ENCODE data around the gene ITGA2. TPM values are rescaled to one million over a fixed set of nuclear protein-coding genes. Genes with fewer than 3 reads are reported as not detected.

The ITGA2 gene
- total and polyA plus RNA-seq, 4 donors = 2.0 to 14.1 (median 4.6) TPM

DNA sequence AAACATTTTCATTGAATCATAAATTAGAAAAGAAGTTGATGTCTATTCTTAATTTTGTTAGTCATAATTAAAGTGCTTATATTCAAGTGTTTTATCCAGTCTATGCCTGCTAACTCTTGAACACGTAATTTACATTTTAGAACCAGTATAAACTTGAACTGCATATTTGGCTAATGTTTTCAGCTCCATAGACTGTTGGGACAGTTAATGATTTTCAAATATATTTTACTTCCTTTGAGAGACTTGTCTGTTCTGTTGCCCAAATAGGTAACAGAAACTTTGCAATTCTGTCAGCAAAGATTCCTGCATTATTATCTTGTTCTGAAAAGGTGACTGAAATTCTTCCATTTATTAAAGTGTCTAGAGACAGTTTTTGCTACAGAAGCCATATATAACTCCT, 7.8 kb downstream of the ITGA2 start:
- no peak for DNase-seq (ENCODE audit: low read depth in 4 of 6, low spot score in 6 of 6)
- Histone ChIP-seq H3K27ac (ENCODE audit: low read depth, low read length) (peak overlapping the region; percentile 69), H3K4me1 (ENCODE audit: control insufficient read depth, insufficient read depth, low read length) (no peaks in the 10 kb centered on the region), H3K36me3 (ENCODE audit: control insufficient read depth, insufficient read depth, low read length) (no peaks in the 10 kb centered on the region), H3K9me3 (ENCODE audit: control insufficient read depth, insufficient read depth, low read length) (no peaks in the 10 kb centered on the region), H3K27me3 (ENCODE audit: control insufficient read depth, insufficient read depth, low read length) (peaks cover 12% of the 10 kb centered on the region), H3K4me3 (ENCODE audit: low read depth, low read length) (no peak overlapping the region)
- no CpG with 5 or more reads among the region's 1 CpG for WGBS (ENCODE audit: insufficient coverage)

DNA sequence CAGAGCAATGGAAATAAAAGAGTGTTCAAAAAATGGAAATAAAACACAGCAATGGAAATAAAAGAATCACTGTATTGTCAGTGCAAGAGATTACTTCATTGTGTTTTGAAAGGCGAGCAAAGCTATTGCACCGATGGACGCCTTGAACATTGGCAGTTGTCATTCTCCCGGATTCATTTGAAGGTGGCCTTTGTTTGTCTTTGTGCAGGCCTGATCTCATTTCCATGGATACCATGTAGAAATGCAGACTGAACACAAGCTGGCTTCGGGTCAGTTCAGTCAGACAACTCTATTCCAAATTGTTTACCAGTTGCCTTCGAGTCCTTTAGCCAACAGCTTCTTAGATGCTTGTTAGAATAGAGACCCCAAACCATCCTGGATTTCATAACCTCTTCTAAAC, 8.3 kb downstream of the ITGA2 start:
- Histone ChIP-seq H3K9me3 (ENCODE audit: control insufficient read depth, insufficient read depth, low read length) (no peaks in the 10 kb centered on the region), H3K36me3 (ENCODE audit: control insufficient read depth, insufficient read depth, low read length) (no peaks in the 10 kb centered on the region), H3K27ac (ENCODE audit: low read depth, low read length) (peak overlapping the region; percentile 69), H3K4me1 (ENCODE audit: control insufficient read depth, insufficient read depth, low read length) (no peaks in the 10 kb centered on the region), H3K27me3 (ENCODE audit: control insufficient read depth, insufficient read depth, low read length) (peaks cover 8% of the 10 kb centered on the region), H3K4me3 (ENCODE audit: low read depth, low read length) (no peak overlapping the region)
- 22% methylated on average over 5 of the region's 6 CpGs for WGBS (ENCODE audit: insufficient coverage)
- peak in 5 of 6 donors; percentile 22 to 85 (median 44) for DNase-seq (ENCODE audit: low read depth in 4 of 6, low spot score in 6 of 6)

DNA sequence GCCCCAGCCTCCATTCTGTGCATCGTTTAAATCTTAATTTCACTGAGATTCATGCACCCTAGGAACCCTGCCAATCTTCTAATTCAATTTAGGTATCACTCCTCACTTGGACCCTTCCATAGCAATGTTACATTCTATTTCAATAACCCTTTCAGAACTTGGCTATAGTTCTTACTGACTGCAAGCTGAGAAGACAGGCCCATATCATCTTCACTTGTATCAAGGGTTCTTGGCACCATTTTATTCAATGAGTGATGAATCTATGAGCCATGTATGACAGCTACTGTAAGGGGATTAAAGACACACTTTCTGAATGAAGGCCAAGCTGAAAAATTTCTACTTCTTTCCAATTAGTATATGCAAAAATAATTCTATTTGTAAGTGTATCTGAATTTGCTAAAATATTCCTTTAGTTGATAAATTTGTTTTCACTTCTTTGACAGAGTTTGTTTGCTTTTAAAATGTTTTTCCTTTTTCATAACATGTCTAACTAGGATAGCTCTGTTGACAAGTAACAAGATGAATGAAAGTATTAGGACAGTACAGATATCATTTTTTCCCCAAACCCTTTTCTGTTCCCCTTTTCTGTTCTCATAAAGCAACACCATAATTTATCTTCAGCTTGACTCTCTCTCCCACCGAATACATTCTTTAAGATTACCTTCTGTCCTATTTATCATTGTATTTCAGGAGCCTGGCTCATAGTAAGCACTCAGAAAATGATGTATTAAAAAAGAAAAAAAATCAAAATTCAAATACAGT, 9.6 kb downstream of the ITGA2 start:
- no peak overlapping the region for H3K27ac ChIP-seq (ENCODE audit: low read depth, low read length)
- H3K36me3 ChIP-seq (ENCODE audit: control insufficient read depth, insufficient read depth, low read length) = no peaks in the 10 kb centered on the region
- H3K4me1 ChIP-seq (ENCODE audit: control insufficient read depth, insufficient read depth, low read length) = no peaks in the 10 kb centered on the region
- 59% methylated on average over 1 of the region's 2 CpGs for WGBS (ENCODE audit: insufficient coverage)
- H3K27me3 ChIP-seq (ENCODE audit: control insufficient read depth, insufficient read depth, low read length) = no peaks in the 10 kb centered on the region
- peak in 1 of 6 donors; percentile 11 for DNase-seq (ENCODE audit: low read depth in 4 of 6, low spot score in 6 of 6)
- no peak overlapping the region for H3K4me3 ChIP-seq (ENCODE audit: low read depth, low read length)
- no peaks in the 10 kb centered on the region for H3K9me3 ChIP-seq (ENCODE audit: control insufficient read depth, insufficient read depth, low read length)

- no peak overlapping the region for H3K4me3 ChIP-seq (ENCODE audit: low read depth, low read length)
- H3K36me3 ChIP-seq (ENCODE audit: control insufficient read depth, insufficient read depth, low read length) = no peaks in the 10 kb centered on the region
- DNase-seq (ENCODE audit: low read depth in 4 of 6, low spot score in 6 of 6) = no peak
- H3K27me3 ChIP-seq (ENCODE audit: control insufficient read depth, insufficient read depth, low read length) = no peaks in the 10 kb centered on the region
- no CpG with 5 or more reads among the region's 1 CpG for WGBS (ENCODE audit: insufficient coverage)
- H3K4me1 ChIP-seq (ENCODE audit: control insufficient read depth, insufficient read depth, low read length) = no peaks in the 10 kb centered on the region
- no peak overlapping the region for H3K27ac ChIP-seq (ENCODE audit: low read depth, low read length)
- H3K9me3 ChIP-seq (ENCODE audit: control insufficient read depth, insufficient read depth, low read length) = no peaks in the 10 kb centered on the region
Measured at GRCh38 chr5:52999344-52999949, 10.3 kb downstream of the ITGA2 start.

DNA sequence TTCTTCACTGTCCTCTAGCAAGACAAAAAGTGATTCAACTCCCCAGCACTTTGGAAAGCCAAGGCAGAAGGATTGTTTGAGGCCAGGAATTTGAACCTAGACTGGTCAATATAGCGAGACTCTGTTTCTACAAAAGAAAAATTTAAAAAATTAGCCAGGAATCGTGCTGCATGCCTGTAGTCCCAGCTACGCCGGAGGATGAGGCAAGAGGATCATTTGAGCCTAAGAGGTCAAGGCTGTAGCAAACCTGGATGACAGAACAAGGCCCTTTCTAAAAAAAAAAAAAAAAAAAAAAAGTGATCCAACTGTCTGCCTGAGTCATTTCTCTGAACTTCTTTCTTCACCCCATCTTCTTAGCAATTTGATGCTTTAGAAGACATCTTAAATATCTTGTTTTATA, 12.4 kb downstream of the ITGA2 start:
- 100% methylated on average over 4 of the region's 4 CpGs for WGBS (ENCODE audit: insufficient coverage)
- H3K9me3 ChIP-seq (ENCODE audit: control insufficient read depth, insufficient read depth, low read length) = no peaks in the 10 kb centered on the region
- H3K4me1 ChIP-seq (ENCODE audit: control insufficient read depth, insufficient read depth, low read length) = no peaks in the 10 kb centered on the region
- H3K27ac ChIP-seq (ENCODE audit: low read depth, low read length) = no peak overlapping the region
- DNase-seq (ENCODE audit: low read depth in 4 of 6, low spot score in 6 of 6) = no peak
- H3K4me3 ChIP-seq (ENCODE audit: low read depth, low read length) = no peak overlapping the region
- H3K27me3 ChIP-seq (ENCODE audit: control insufficient read depth, insufficient read depth, low read length) = no peaks in the 10 kb centered on the region
- H3K36me3 ChIP-seq (ENCODE audit: control insufficient read depth, insufficient read depth, low read length) = no peaks in the 10 kb centered on the region

GRCh38 chr5:53002491-53002890, 13.3 kb downstream of the ITGA2 start:
- DNase-seq (ENCODE audit: low read depth in 4 of 6, low spot score in 6 of 6) = no peak
- no CpG with 5 or more reads among the region's 1 CpG for WGBS (ENCODE audit: insufficient coverage)

GRCh38 chr5:53003144-53003543, 14.0 kb downstream of the ITGA2 start:
- H3K27ac ChIP-seq (ENCODE audit: low read depth, low read length) = no peak overlapping the region
- no CpG with 5 or more reads among the region's 1 CpG for WGBS (ENCODE audit: insufficient coverage)
- DNase-seq (ENCODE audit: low read depth in 4 of 6, low spot score in 6 of 6) = no peak
- no peak overlapping the region for H3K4me3 ChIP-seq (ENCODE audit: low read depth, low read length)
- H3K27me3 ChIP-seq (ENCODE audit: control insufficient read depth, insufficient read depth, low read length) = no peaks in the 10 kb centered on the region
- H3K36me3 ChIP-seq (ENCODE audit: control insufficient read depth, insufficient read depth, low read length) = no peaks in the 10 kb centered on the region
- no peaks in the 10 kb centered on the region for H3K4me1 ChIP-seq (ENCODE audit: control insufficient read depth, insufficient read depth, low read length)
- no peaks in the 10 kb centered on the region for H3K9me3 ChIP-seq (ENCODE audit: control insufficient read depth, insufficient read depth, low read length)

More at GRCh38 chr5:53002491-53002890, 13.3 kb downstream of the ITGA2 start:
- H3K4me1 ChIP-seq (ENCODE audit: control insufficient read depth, insufficient read depth, low read length) = no peaks in the 10 kb centered on the region
- H3K4me3 ChIP-seq (ENCODE audit: low read depth, low read length) = no peak overlapping the region
- H3K36me3 ChIP-seq (ENCODE audit: control insufficient read depth, insufficient read depth, low read length) = no peaks in the 10 kb centered on the region
- no peak overlapping the region for H3K27ac ChIP-seq (ENCODE audit: low read depth, low read length)
- no peaks in the 10 kb centered on the region for H3K27me3 ChIP-seq (ENCODE audit: control insufficient read depth, insufficient read depth, low read length)
- H3K9me3 ChIP-seq (ENCODE audit: control insufficient read depth, insufficient read depth, low read length) = no peaks in the 10 kb centered on the region

DNA sequence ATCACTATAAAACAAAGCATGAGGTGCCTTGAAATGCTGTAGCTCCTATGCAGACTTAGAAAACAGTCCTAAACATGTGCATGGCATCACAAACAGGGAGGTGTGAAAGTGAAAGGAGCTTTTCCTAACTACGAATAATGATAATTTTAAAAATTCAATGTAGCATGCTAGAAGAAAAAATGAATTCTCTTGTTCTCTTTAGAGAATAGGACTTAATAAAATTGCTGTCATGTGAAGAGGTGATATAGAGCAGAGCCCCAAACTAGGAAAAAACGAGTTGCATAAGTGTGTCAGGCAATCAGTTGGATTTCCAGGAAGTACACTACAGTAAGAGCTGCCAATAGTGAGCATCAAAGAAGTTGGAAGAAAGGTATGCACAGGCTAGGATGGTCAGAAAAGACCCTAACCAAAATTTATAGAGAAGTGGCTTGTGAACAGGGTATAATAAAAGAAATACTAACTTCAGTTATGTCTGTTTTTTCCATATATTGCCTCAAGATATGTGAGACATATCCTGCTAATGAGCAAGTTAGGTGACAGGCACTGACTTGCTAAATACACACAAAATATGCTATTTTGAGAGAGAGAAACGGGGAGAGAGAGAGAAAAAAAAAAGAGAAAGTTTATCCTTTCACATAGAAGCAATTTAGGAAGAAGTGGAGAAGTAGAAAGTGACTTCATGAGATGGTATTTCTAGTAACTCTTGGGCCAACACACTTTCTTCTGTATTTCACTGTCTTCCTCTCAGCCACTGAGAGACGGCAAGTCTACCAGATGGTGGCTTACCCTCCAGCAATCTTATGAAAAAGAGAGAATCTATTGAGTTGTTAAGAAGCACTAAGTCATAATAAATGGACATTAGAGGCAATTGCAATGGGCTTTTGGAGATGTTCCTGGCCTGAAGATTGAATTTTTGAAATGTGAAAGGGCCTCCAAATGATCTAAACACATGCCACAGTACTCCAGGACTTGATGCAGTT, 18.0 kb downstream of the ITGA2 start:
- H3K27me3 ChIP-seq (ENCODE audit: control insufficient read depth, insufficient read depth, low read length) = no peaks in the 10 kb centered on the region
- H3K9me3 ChIP-seq (ENCODE audit: control insufficient read depth, insufficient read depth, low read length) = no peaks in the 10 kb centered on the region
- 100% methylated on average over 1 of the region's 4 CpGs for WGBS (ENCODE audit: insufficient coverage)
- DNase-seq (ENCODE audit: low read depth in 4 of 6, low spot score in 6 of 6) = no peak
- H3K36me3 ChIP-seq (ENCODE audit: control insufficient read depth, insufficient read depth, low read length) = no peaks in the 10 kb centered on the region
- H3K4me3 ChIP-seq (ENCODE audit: low read depth, low read length) = no peak overlapping the region
- no peak overlapping the region for H3K27ac ChIP-seq (ENCODE audit: low read depth, low read length)
- no peaks in the 10 kb centered on the region for H3K4me1 ChIP-seq (ENCODE audit: control insufficient read depth, insufficient read depth, low read length)

- Histone ChIP-seq H3K4me3 (ENCODE audit: low read depth, low read length) (no peak overlapping the region), H3K4me1 (ENCODE audit: control insufficient read depth, insufficient read depth, low read length) (no peaks in the 10 kb centered on the region), H3K36me3 (ENCODE audit: control insufficient read depth, insufficient read depth, low read length) (no peaks in the 10 kb centered on the region), H3K27me3 (ENCODE audit: control insufficient read depth, insufficient read depth, low read length) (no peaks in the 10 kb centered on the region), H3K27ac (ENCODE audit: low read depth, low read length) (no peak overlapping the region), H3K9me3 (ENCODE audit: control insufficient read depth, insufficient read depth, low read length) (no peaks in the 10 kb centered on the region)
- 67% methylated on average over 1 of the region's 1 CpG for WGBS (ENCODE audit: insufficient coverage)
- DNase-seq (ENCODE audit: low read depth in 4 of 6, low spot score in 6 of 6) = no peak
Measured at GRCh38 chr5:53008751-53009150, 19.6 kb downstream of the ITGA2 start.
